Stimulated activated CD4-positive, alpha-beta T cell treated with anti-CD3 and anti-CD28 coated beads, Interleukin-15, amount 100 ng/mL, for 24 hours (primary cell): ENCODE results near the gene SLC6A17.

Source experiments
- DNase-seq: peaks from one replicate; pipeline ENCODE4 v3.0.0-alpha.2; 2020

SLC6A17 gene

GRCh38 chr1:110223581-110223980 lies 73.3 kb downstream of the SLC6A17 start:
- no peak for DNase-seq

GRCh38 chr1:110224240-110224995 lies 74.1 kb downstream of the SLC6A17 start:
- DNase-seq, result no peak

- DNase-seq, result no peak
Observed at GRCh38 chr1:110225212-110225611, 74.9 kb downstream of the SLC6A17 start.

- no peak for DNase-seq
Observed at GRCh38 chr1:110225756-110226404, 75.6 kb downstream of the SLC6A17 start.

- no peak for DNase-seq
Observed at GRCh38 chr1:110227774-110228173, 77.5 kb downstream of the SLC6A17 start.

GRCh38 chr1:110228381-110228780 lies 78.1 kb downstream of the SLC6A17 start:
- no peak for DNase-seq

- no peak for DNase-seq
Observed at GRCh38 chr1:110228869-110229268, 78.6 kb downstream of the SLC6A17 start.

GRCh38 chr1:110229348-110230001 lies 79.2 kb downstream of the SLC6A17 start:
- no peak for DNase-seq

GRCh38 chr1:110230381-110231199 lies 80.3 kb downstream of the SLC6A17 start:
- no peak for DNase-seq

GRCh38 chr1:110233861-110234260 lies 83.6 kb downstream of the SLC6A17 start:
- no peak for DNase-seq

- DNase-seq, result no peak
Observed at GRCh38 chr1:110234691-110235090, 84.4 kb downstream of the SLC6A17 start.

- DNase-seq, result no peak
Observed at GRCh38 chr1:110235181-110235833, 85.0 kb downstream of the SLC6A17 start.

- DNase-seq, result peak; percentile 73
Observed at GRCh38 chr1:110235834-110236682, 85.8 kb downstream of the SLC6A17 start.

GRCh38 chr1:110237386-110238152 lies 87.3 kb downstream of the SLC6A17 start:
- DNase-seq, result no peak

GRCh38 chr1:110239441-110240430 lies 89.4 kb downstream of the SLC6A17 start:
- no peak for DNase-seq

GRCh38 chr1:110240476-110241210 lies 90.3 kb downstream of the SLC6A17 start:
- no peak for DNase-seq

- DNase-seq, result no peak
Observed at GRCh38 chr1:110241516-110241915, 91.2 kb downstream of the SLC6A17 start.

- DNase-seq, result no peak
Observed at GRCh38 chr1:110242062-110242461, 91.8 kb downstream of the SLC6A17 start.

- no peak for DNase-seq
Observed at GRCh38 chr1:110242731-110243130, 92.4 kb downstream of the SLC6A17 start.
